Gastroesophageal sphincter (tissue), 3 donors: Measurements from ENCODE around the gene APMAP.

Experiments used
- EP300 ChIP-seq: sonication (generic); formaldehyde crosslinking; IDR thresholded peaks from one replicate; pipeline ENCODE4 v1.6.1; 2017; ENCODE audit warnings: antibody characterized with exemption, mild to moderate bottlenecking
- POLR2A ChIP-seq, 2 donors: fragments of 450-650 bp; IDR thresholded peaks; one replicate each; pipeline ENCODE4 v1.6.1; 2017; ENCODE audit warnings: antibody characterized with exemption in 2 of 2, mild to moderate bottlenecking in 2 of 2, moderate library complexity in 1 of 2
- POLR2AphosphoS5 ChIP-seq: sonication (generic); formaldehyde crosslinking; IDR thresholded peaks from one replicate; pipeline ENCODE4 v1.6.1; 2017; ENCODE audit warnings: antibody characterized with exemption
- TF ChIP-seq, protein P1 (sequence below), 4 experiments: fragments of 200-600 bp in 2 of 4; fragments of 450-650 bp in 2 of 4; sonication (generic) in 1 of 4; IDR thresholded peaks; one replicate each; pipeline ENCODE4 v1.5.1; 2017 to 2019; ENCODE audit warnings: antibody characterized with exemption in 4 of 4, mild to moderate bottlenecking in 2 of 4, moderate library complexity in 2 of 4

- TF ChIP-seq, protein P1, sequence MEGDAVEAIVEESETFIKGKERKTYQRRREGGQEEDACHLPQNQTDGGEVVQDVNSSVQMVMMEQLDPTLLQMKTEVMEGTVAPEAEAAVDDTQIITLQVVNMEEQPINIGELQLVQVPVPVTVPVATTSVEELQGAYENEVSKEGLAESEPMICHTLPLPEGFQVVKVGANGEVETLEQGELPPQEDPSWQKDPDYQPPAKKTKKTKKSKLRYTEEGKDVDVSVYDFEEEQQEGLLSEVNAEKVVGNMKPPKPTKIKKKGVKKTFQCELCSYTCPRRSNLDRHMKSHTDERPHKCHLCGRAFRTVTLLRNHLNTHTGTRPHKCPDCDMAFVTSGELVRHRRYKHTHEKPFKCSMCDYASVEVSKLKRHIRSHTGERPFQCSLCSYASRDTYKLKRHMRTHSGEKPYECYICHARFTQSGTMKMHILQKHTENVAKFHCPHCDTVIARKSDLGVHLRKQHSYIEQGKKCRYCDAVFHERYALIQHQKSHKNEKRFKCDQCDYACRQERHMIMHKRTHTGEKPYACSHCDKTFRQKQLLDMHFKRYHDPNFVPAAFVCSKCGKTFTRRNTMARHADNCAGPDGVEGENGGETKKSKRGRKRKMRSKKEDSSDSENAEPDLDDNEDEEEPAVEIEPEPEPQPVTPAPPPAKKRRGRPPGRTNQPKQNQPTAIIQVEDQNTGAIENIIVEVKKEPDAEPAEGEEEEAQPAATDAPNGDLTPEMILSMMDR (IDR thresholded peaks at IDR 0.05), result peak in 2 of 4 experiments; percentile 43 to 49
- peak; percentile 99 for TF ChIP-seq POLR2AphosphoS5
- no peak for TF ChIP-seq POLR2A (IDR thresholded peaks at IDR 0.05)
- no peak for TF ChIP-seq EP300
Measured at GRCh38 chr20:25039697-25040437, 47.3 kb upstream of the APMAP start.
